K562 (cell line): ENCODE data around the gene TESMIN. TPM values are rescaled to one million over a fixed set of nuclear protein-coding genes. Genes with fewer than 3 reads are reported as not detected.

Source experiments
- ADNP ChIP-seq: fragments of 200-800 bp; sonication (Bioruptor generic); IDR thresholded peaks from 2 replicates; pipeline ENCODE4 v1.6.1; 2016; ENCODE audit warnings: missing genetic modification characterization, missing compliant biosample characterization
- BRCA1 ChIP-seq, 2 experiments: fragments of 450-650 bp in 1 of 2; sonication (generic) in 1 of 2; formaldehyde crosslinking in 1 of 2; IDR thresholded peaks; 2 replicates each; pipeline versions ENCODE4 v1.5.0 to v1.6.1; 2017 to 2020; ENCODE audit warnings: mild to moderate bottlenecking in 1 of 2, missing genetic modification reagents in 1 of 2
- CCNT2 ChIP-seq: IDR thresholded peaks from 2 replicates; pipeline ENCODE4 v1.6.1; 2011; ENCODE audit warnings: borderline replicate concordance, low read depth, mild to moderate bottlenecking, moderate library complexity, mixed read lengths, low read length; ENCODE audit not compliant: insufficient read length; ENCODE audit errors: extremely low read depth
- CREM ChIP-seq: IDR thresholded peaks from 2 replicates; pipeline ENCODE4 v1.6.1; 2014; ENCODE audit warnings: antibody characterized with exemption, low read depth
- CTCFL ChIP-seq: IDR thresholded peaks from 2 replicates; pipeline ENCODE4 v1.6.1; 2011; ENCODE audit warnings: borderline replicate concordance, low read depth, mild to moderate bottlenecking, moderate library complexity, low read length; ENCODE audit not compliant: insufficient read depth, poor library complexity, severe bottlenecking
- ELF2 ChIP-seq: fragments of 250-450 bp; sonication (Bioruptor Pico); IDR thresholded peaks from 2 replicates; pipeline ENCODE4 v1.5.0; 2021; ENCODE audit warnings: mild to moderate bottlenecking
- HOXB6 ChIP-seq: fragments of 250-450 bp; sonication (Bioruptor Pico); IDR thresholded peaks from 2 replicates; pipeline ENCODE4 v1.5.1; 2022; ENCODE audit warnings: mild to moderate bottlenecking, borderline replicate concordance
- JUNB ChIP-seq: fragments of 450-650 bp; formaldehyde crosslinking; conservative IDR thresholded peaks from 2 replicates; pipeline ENCODE4 v1.4.0; 2020; ENCODE audit warnings: mild to moderate bottlenecking
- NELFE ChIP-seq: IDR thresholded peaks from 2 replicates; pipeline ENCODE4 v1.6.1; 2011; ENCODE audit warnings: mild to moderate bottlenecking; ENCODE audit not compliant: insufficient read depth, insufficient read length
- POLR3A ChIP-seq: IDR thresholded peaks from 2 replicates; pipeline ENCODE4 v1.6.1; 2011; ENCODE audit warnings: borderline replicate concordance, mild to moderate bottlenecking, moderate library complexity; ENCODE audit not compliant: insufficient read length, insufficient read depth; ENCODE audit errors: extremely low read depth
- PYGO2 ChIP-seq: fragments of 450-650 bp; IDR thresholded peaks from 2 replicates; pipeline ENCODE4 v1.6.1; 2016; ENCODE audit warnings: mild to moderate bottlenecking, missing genetic modification characterization, moderate library complexity, missing compliant biosample characterization
- RB1 ChIP-seq: fragments of 450-650 bp; IDR thresholded peaks from 2 replicates; pipeline ENCODE4 v1.6.1; 2017; ENCODE audit warnings: low read depth, mild to moderate bottlenecking
- SAFB2 ChIP-seq: fragments of 200-400 bp; formaldehyde crosslinking; IDR thresholded peaks from 2 replicates; pipeline ENCODE4 v1.6.1; 2018; ENCODE audit warnings: borderline replicate concordance, low read length, low read depth, moderate library complexity; ENCODE audit not compliant: severe bottlenecking
- SIN3B ChIP-seq: fragments of 450-650 bp; IDR thresholded peaks from 2 replicates; pipeline ENCODE4 v1.6.1; 2017; ENCODE audit warnings: low read depth, mild to moderate bottlenecking, moderate library complexity
- SMARCA5 ChIP-seq: fragments of 450-650 bp; IDR thresholded peaks from 2 replicates; pipeline ENCODE4 v1.6.1; 2016
- SMC3 ChIP-seq: conservative IDR thresholded peaks from 2 replicates; pipeline ENCODE4 v1.6.1; 2011; ENCODE audit warnings: low read depth, low read length, improper control_type of control experiment; ENCODE audit not compliant: insufficient read depth
- THAP12 ChIP-seq: fragments of 250-450 bp; sonication (Bioruptor Pico); IDR thresholded peaks from 2 replicates; pipeline ENCODE4 v1.9.0; 2021; ENCODE audit warnings: mild to moderate bottlenecking, inconsistent platforms
- THRB ChIP-seq: fragments of 450-650 bp; formaldehyde crosslinking; conservative IDR thresholded peaks from 2 replicates; pipeline ENCODE4 v1.4.0; 2022; ENCODE audit warnings: mild to moderate bottlenecking, missing genetic modification characterization
- ZNF583 ChIP-seq: fragments of 250-450 bp; sonication (Bioruptor Pico); IDR thresholded peaks from 2 replicates; pipeline ENCODE4 v1.4.0; 2020
- ZNF696 ChIP-seq: fragments of 250-450 bp; sonication (Bioruptor Pico); conservative IDR thresholded peaks from 2 replicates; pipeline ENCODE4 v1.4.0; 2020; ENCODE audit warnings: mild to moderate bottlenecking, moderate library complexity
- polyA plus RNA-seq, 8 experiments: library from polyadenylated mRNA; depleted of rRNA in 4 of 8; stranded (reverse) in 5 of 8; unstranded in 3 of 8; fragments of >200 nt; fragmentation: Nextera tagmentation in 2 of 8; fragmentation: Illumina TruSeq in 1 of 8; extraction: Ambion mirVana in 2 of 8; extraction: Trizol in 1 of 8; gene quantifications; 2 replicates each; pipeline versions ENCODE4 v1.2.1 to v1.2.3, GENCODE V29; 2011 to 2014; ENCODE audit warnings: inconsistent platforms in 1 of 8, missing spikeins in 1 of 8
- total RNA-seq, 7 experiments: library from RNA; depleted of rRNA in 6 of 7; stranded (reverse); fragments of >200 nt in 6 of 7; fragmentation: Illumina TruSeq in 2 of 7; extraction: Trizol in 2 of 7; gene quantifications; 2 replicates each; pipeline versions ENCODE4 v1.2.1 to v1.2.3, GENCODE V29; 2011 to 2021; ENCODE audit warnings: low replicate concordance in 1 of 7

The TESMIN gene
- total and polyA plus RNA-seq, 9 of the 15 experiments (the other 6 are each of a cell fraction or from before 2014, with no cell fraction given): 8.9 to 50.5 (median 15.0) TPM

- TF ChIP-seq CTCFL: no peak
- TF ChIP-seq SMARCA5: peak; percentile 86
- TF ChIP-seq THAP12 (CRISPR knock-in tag): no peak
- peak; percentile 51 for TF ChIP-seq RB1
- peak; percentile 39 for TF ChIP-seq CCNT2
- TF ChIP-seq BRCA1 (IDR thresholded peaks at IDR 0.05): no peak
- 0 out of 2 replicates have a peak, but pooled peaks have one; percentile 49 for TF ChIP-seq BRCA1 (CRISPR knock-in tag; IDR thresholded peaks at IDR 0.05)
- no peak for TF ChIP-seq SMC3
- TF ChIP-seq ADNP: peak; percentile 47
- TF ChIP-seq JUNB (CRISPR knock-in tag): no peak
- no peak for TF ChIP-seq SAFB2
- peak; percentile 47 for TF ChIP-seq NELFE
- TF ChIP-seq SIN3B: peak; percentile 63
- peak; percentile 85 for TF ChIP-seq CREM
- TF ChIP-seq ELF2 (CRISPR knock-in tag): no peak
- TF ChIP-seq HOXB6 (CRISPR knock-in tag): no peak
- TF ChIP-seq ZNF696: no peak
- no peak for TF ChIP-seq ZNF583 (CRISPR knock-in tag)
- TF ChIP-seq PYGO2 (tag): no peak
- no peak for TF ChIP-seq POLR3A
- TF ChIP-seq THRB (CRISPR knock-in tag): no peak
Measured at GRCh38 chr11:68684385-68685356, 66.6 kb downstream of the TESMIN start, which contains the start of gene GAL (continued).
